Measurements from ENCODE around the gene SF3B5.
"Not testable (repeated sequence)": the region's sequence is repeated elsewhere in the genome, so short reads cannot be mapped to it uniquely, and the experiment has no call there.

SF3B5 gene

GRCh38 chr6:144104488-144104887 lies 9.1 kb upstream of the SF3B5 start:
- DNase-seq = no peak

DNA sequence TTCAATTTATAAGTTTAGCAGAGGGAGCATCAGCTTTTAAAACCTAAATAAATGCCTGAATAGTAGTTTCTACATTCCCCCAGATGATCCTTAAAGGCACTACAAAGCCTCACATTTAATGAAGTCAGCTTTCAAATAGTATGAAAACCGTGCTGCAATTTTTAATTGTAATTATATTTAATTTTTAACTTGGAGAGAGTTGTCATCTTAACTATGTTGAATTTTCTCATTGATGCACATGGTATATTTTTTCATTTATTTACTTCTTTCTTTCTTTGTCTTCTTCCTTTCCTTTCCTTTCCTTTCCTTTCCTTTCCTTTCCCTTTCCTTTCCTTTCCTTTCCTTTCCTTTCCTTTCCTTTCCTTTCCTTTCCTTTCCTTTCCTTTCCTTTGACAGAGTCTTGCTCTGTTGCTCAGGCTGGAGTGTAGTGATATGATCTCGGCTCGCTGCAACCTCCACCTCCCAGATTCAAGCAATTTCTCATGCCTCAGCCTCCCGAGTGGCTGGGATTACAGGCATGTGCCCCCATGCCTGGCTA lies 7.7 kb upstream of the SF3B5 start:
- DNase-seq = no peak

DNA sequence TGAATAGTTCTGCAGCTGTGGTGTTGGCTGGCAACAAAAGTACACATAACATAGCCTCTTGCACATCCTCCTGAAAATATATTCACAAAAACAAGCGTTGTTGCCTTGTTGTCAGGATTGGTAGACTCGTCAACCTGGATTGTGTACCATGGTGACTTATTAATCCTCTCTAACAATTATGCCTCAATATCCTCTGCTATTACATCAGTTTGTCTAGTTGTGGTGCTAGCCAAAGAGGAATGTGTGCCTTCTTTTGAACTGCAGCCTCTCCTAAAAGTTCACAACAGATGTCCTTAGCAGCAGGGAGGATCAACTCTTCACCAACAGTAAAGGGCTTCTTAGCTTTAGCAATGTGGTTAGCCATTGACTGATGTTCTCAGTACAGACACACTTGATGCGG lies 3.6 kb upstream of the SF3B5 start:
- DNase-seq = no peak

- no peak for DNase-seq
Measured at GRCh38 chr6:144094731-144095133, 641 bp downstream of the SF3B5 start.

DNA sequence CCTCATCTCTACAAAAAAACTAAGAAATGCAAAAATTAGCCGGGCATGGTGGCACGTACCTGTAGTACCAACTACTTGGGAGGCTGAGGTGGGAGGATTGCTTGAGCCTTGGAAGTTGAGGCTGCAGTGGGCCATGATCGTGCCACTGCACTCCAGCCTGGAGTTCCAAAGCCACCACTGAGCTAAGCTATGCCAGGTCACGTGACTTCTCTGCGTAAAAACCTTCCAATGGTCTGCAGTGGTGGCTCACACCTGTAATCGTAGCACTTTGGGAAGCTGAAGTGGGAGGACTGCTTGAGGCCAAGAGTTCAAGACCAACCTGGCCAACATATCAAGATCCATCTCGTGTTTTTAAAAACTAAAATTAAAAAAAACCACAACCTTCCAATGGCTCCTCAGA lies 1.7 kb downstream of the SF3B5 start:
- no peak for DNase-seq

- no peak for DNase-seq
Measured at GRCh38 chr6:144093236-144093635, 2.1 kb downstream of the SF3B5 start.

DNA sequence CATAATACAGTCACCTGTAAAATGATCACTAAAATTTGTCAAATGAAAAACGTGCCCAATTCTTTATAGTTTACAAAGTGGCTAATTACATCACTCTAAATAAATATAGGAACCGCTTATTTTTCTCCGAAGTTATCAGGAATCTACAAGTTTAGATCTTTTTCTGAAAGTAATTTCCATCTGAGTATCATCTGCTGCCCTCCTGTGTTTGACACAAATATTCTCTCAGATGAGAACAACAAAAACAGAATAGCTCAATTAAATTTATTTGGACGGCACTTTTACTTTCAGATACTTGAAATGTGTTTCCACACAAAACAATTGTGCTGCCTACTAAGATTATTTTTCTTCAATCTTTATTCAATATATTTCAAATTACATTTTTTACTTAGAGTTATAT lies 5.0 kb downstream of the SF3B5 start:
- DNase-seq = no peak

- no peak for DNase-seq
Measured at GRCh38 chr6:144087789-144088426, 7.5 kb downstream of the SF3B5 start.

GRCh38 chr6:144086959-144087358 lies 8.4 kb downstream of the SF3B5 start:
- no peak for DNase-seq

GRCh38 chr6:144083172-144083571 lies 12.2 kb downstream of the SF3B5 start:
- no peak for DNase-seq

GRCh38 chr6:144082412-144082811 lies 13.0 kb downstream of the SF3B5 start:
- not testable (repeated sequence) for DNase-seq

GRCh38 chr6:144077871-144078270 lies 17.5 kb downstream of the SF3B5 start:
- no peak for DNase-seq

- DNase-seq = no peak
Measured at GRCh38 chr6:144075875-144076274, 19.5 kb downstream of the SF3B5 start.

GRCh38 chr6:144075187-144075586 lies 20.2 kb downstream of the SF3B5 start:
- DNase-seq = no peak

GRCh38 chr6:144073024-144073423 lies 22.3 kb downstream of the SF3B5 start:
- DNase-seq = no peak

DNA sequence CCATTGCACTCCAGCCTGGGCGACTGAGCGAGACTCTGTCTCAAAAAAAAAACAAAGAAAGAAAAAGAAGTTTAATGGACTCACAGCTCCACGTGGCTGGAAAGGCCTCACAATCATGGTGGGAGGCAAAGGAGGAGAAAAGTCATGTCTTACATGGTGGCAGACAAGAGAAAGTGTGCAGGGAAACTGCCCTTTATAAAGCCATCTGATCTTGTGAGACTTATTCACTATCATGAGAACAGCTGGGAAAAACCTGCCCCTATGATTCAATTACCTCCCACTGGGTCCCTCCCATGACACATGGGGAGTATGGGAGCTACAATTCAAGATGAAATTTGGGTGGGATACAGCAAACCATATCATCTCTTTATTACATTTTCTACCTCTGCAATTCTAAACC lies 25.9 kb downstream of the SF3B5 start:
- DNase-seq = no peak

GRCh38 chr6:144068794-144069193 lies 26.6 kb downstream of the SF3B5 start:
- no peak for DNase-seq

GRCh38 chr6:144066741-144067484 lies 28.5 kb downstream of the SF3B5 start:
- peak; percentile 19 for DNase-seq

- no peak for DNase-seq
Measured at GRCh38 chr6:144066255-144066654, 29.1 kb downstream of the SF3B5 start.

DNA sequence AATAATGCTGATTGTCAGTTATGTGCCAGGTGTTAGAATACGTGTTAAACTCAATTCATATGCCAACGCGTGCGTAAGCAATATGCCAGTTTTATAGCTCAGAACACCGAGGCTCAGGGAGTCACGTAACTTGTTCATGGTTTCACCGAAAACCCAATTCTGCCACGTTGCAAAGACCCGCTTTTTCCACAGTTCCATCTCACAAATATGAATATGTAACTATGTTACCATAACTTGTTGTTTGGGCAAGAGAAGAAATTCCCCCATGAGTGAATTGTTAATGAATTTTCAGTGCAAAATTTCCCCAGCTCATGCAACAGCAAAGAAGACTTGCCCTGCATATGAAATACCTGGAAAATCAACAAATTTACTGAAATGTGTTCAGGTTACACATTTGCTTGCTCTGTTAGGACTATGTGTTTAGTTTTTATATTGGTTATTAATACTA lies 30.1 kb downstream of the SF3B5 start:
- no peak for DNase-seq

DNA sequence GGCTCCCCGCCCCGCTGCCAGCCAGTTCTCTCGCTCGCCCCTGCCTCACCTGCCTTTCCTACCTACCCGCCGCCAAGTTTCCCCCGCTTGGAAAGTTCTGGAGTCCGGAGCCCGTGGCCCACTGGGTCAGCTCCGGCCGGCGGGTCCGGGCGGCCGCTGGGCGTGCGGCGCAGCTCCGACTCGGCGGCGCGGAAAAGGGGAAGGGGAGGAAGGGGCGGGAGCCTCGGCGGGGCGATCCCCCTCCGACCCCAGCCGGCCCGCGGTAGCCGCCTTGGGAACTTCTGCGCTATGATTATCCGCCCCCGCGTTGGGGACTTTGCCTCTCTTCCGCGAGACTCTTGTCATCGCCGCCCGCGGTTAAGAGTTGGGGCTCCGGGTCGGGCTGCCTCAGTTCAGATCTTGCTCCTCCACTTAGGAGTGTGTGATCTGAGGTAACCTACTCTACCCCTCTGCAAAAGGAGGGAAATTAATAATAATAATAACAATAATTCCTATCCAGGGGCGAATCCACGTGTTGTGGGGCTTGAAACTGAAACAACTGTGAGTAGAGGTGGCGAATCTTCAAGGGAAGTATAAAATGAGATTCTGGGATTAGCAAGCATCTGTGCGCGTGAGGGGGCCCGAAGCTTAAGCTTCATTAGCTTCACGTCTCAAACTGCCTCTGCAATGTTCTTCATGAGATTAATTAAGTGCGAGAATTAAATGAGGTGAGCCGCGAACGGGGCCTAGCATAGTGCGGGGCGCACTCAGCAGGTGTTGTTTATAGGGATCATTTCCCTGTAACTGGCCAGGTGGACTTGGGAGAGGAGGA lies 30.8 kb downstream of the SF3B5 start:
- peak; percentile 76 for DNase-seq

DNA sequence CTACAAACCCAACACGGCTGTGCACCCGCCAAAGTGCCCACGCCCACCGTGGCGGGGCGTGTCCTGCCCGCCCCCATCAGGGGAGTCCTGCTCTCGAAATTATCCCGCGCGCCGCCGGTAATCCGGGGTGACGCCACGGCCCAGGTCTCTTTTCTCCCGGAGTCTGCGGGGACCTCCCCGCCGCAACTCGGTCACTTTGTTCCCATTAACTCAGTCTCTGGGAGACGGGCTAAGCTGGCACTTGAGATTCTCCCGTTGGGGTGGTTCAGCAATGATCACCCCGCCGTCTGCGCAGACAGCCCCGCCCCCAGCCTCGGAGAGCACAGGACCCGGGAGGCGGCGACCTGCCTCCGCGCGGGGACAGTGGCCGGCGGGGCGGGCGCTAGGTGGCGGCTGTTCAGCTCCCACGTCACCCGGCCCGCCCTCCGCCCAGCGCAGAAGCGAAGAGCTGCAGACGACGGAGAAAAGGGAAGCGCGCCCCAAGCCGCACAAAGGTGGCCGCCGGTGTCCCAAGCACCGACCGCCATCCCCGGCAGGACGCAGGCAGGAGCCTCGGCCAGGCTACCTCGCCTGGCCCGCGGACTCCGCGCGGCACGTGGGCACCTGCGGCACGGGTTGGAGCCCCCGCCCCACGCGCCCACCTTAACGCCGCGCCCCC lies 31.5 kb downstream of the SF3B5 start:
- peak; percentile 89 for DNase-seq

DNA sequence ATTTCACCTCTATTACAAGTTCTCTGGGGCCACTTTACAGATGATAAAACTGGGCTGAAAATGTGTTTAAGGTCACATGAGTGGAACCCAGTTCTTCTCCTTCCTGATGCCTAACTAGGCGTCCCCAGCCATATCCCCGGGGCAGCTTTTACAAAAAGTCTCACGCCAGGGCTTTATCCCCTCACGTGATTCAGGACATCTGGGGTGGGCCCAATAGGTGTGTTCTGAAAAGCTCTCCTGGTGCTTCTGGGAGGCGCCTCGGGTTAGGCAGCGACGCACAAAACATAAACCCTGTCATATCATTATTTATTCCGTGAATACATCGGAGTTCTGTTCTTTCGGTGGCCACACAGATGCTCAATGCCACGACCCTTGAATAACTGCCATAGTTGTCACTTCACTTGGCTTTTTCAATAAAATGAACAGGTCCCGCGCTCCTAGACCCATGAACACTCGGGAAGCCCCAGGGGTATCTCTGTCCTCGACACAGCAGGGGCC lies 32.1 kb downstream of the SF3B5 start:
- DNase-seq = peak; percentile 4
